ENCODE results near the gene UBA52. TPM values are rescaled to one million over a fixed set of nuclear protein-coding genes. Genes with fewer than 3 reads are reported as not detected.
A peak's percentile ranks its signal among the peaks of the same experiment; 100 is the strongest.

The UBA52 gene
- total and polyA plus RNA-seq, 5 donors, result 622 to 793 (median 716) TPM

- Histone ChIP-seq H3K27ac (ENCODE audit: low read length) (no peak overlapping the region), H3K4me3 (ENCODE audit: low read length) (no peak overlapping the region), H3K27me3 (ENCODE audit: control insufficient read depth, insufficient read depth) (no peaks in the 10 kb centered on the region), H3K4me1 (ENCODE audit: control insufficient read depth, insufficient read depth, low read length) (no peaks in the 10 kb centered on the region), H3K9me3 (ENCODE audit: control insufficient read depth, low read length) (no peaks in the 10 kb centered on the region)
- intact Hi-C loops (cut with DNase I), result no loop called here
- 7% methylated on average over 32 of the region's 32 CpGs for WGBS
- ATAC-seq, result peak; percentile 39 to 40
- DNase-seq, result peak in 2 of 3 donors; percentile 63 to 72
Measured at GRCh38 chr19:18603255-18603957, 31.7 kb downstream of the UBA52 start.

- no peak overlapping the region for H3K4me3 ChIP-seq (ENCODE audit: low read length)
- peak in 1 of 3 donors; percentile 60 for DNase-seq
- H3K4me1 ChIP-seq (ENCODE audit: control insufficient read depth, insufficient read depth, low read length), result no peaks in the 10 kb centered on the region
- no peaks in the 10 kb centered on the region for H3K9me3 ChIP-seq (ENCODE audit: control insufficient read depth, low read length)
- intact Hi-C loops (cut with DNase I), result no loop called here
- ATAC-seq, result peak; percentile 40 to 42
- 16% methylated on average over 26 of the region's 26 CpGs for WGBS
- no peak overlapping the region for H3K27ac ChIP-seq (ENCODE audit: low read length)
- H3K27me3 ChIP-seq (ENCODE audit: control insufficient read depth, insufficient read depth), result no peaks in the 10 kb centered on the region
Measured at GRCh38 chr19:18603958-18604819, 32.5 kb downstream of the UBA52 start.

GRCh38 chr19:18604820-18605159 is 33.1 kb downstream of the UBA52 start:
- H3K4me3 ChIP-seq (ENCODE audit: low read length), result no peak overlapping the region
- no peak for DNase-seq
- H3K27ac ChIP-seq (ENCODE audit: low read length), result no peak overlapping the region
- no peaks in the 10 kb centered on the region for H3K9me3 ChIP-seq (ENCODE audit: control insufficient read depth, low read length)
- 16% methylated on average over 10 of the region's 10 CpGs for WGBS
- no peak for ATAC-seq
- H3K4me1 ChIP-seq (ENCODE audit: control insufficient read depth, insufficient read depth, low read length), result no peaks in the 10 kb centered on the region
- intact Hi-C loops (cut with DNase I), result no loop called here
- H3K27me3 ChIP-seq (ENCODE audit: control insufficient read depth, insufficient read depth), result no peaks in the 10 kb centered on the region

DNA sequence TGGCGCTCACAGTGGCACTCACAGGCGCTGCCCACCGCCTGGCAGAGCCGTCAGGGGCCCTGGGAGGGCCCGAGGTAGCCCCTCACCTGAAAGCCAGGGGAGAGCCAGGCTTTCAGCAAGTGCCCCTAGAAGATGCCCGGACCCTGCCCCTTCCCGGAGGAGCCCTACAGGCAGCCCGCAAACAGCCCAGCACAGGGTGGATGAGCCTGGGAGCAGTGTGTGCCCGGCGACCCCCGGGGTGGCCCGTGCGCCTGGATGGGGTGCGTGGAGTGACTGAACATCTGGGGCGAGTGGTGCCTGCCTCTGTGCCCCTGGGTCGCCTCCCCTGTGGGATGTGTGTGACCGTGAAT is 33.5 kb downstream of the UBA52 start:
- Histone ChIP-seq H3K27me3 (ENCODE audit: control insufficient read depth, insufficient read depth) (no peaks in the 10 kb centered on the region), H3K4me3 (ENCODE audit: low read length) (no peak overlapping the region), H3K27ac (ENCODE audit: low read length) (no peak overlapping the region), H3K4me1 (ENCODE audit: control insufficient read depth, insufficient read depth, low read length) (no peaks in the 10 kb centered on the region), H3K9me3 (ENCODE audit: control insufficient read depth, low read length) (no peaks in the 10 kb centered on the region)
- intact Hi-C loops (cut with DNase I), result no loop called here
- DNase-seq (peak in 1 of 3 donors; percentile 47), ATAC-seq (no peak)
- 7% methylated on average over 17 of the region's 17 CpGs for WGBS

DNA sequence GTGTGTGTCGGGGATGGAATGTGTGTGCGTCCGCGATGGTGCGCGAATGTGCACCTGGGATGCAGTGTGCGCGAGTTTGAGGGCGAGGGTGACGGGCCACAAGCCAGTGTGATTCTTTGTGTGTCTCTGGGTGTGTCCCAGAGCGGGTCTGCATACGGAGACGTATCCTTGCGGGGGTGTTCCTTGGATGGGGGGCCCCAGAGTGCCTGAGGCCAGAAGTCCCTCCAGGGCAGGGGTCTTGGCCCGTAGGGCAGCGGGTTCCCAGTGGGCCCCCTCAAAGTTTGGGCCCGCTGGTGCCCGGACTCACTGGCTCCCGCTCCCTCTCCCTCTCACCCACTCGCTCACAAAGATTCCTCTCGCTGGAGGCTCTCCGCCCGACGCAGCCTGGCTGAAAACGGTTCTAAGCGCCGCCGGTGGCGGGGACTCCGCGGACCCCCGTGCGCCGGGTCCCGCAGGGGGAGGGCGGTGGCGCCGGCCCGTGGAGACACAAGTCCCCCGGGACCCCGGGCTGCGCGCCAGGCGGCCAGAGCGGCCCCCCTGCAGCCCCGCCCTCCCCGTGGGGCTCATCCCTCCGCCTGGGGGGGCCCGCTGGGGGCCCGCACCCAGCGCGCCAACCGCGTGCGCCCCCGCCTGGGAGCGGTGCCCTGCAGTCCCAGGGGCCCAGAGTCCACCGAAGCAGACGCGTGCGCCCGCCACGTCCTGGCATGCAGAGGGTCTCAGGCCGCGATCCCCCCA is 34.1 kb downstream of the UBA52 start:
- intact Hi-C loops (cut with DNase I), result no loop called here
- no peak overlapping the region for H3K27ac ChIP-seq (ENCODE audit: low read length)

GRCh38 chr19:18606281-18607225 is 34.9 kb downstream of the UBA52 start, which contains the start of gene CRLF1:
Gene CRLF1, minus strand, starts transcription at chr19:18606799. Its CDS starts 143 bp downstream, at chr19:18606656.
- Histone ChIP-seq H3K4me1 (ENCODE audit: control insufficient read depth, insufficient read depth, low read length) (no peaks in the 10 kb centered on the region), H3K27ac (ENCODE audit: low read length) (no peak within 1 kb of the TSS), H3K27me3 (ENCODE audit: control insufficient read depth, insufficient read depth) (no peaks in the 10 kb centered on the region), H3K9me3 (ENCODE audit: control insufficient read depth, low read length) (no peaks in the 10 kb centered on the region), H3K4me3 (ENCODE audit: low read length) (peak within 1 kb of the TSS; percentile 52)
- under 1% methylated on average over 113 of the region's 116 CpGs for whole genome bisulfite sequencing
- peak in 1 of 3 donors; percentile 55 for DNase-seq
- intact Hi-C loops (cut with DNase I), result no loop called here
- ATAC-seq, result no peak

More for the DNA sequence above, 34.1 kb downstream of the UBA52 start:
- ATAC-seq, result no peak
- Histone ChIP-seq H3K27me3 (ENCODE audit: control insufficient read depth, insufficient read depth) (no peaks in the 10 kb centered on the region), H3K4me3 (ENCODE audit: low read length) (peak overlapping the region; percentile 52), H3K4me1 (ENCODE audit: control insufficient read depth, insufficient read depth, low read length) (no peaks in the 10 kb centered on the region), H3K9me3 (ENCODE audit: control insufficient read depth, low read length) (no peaks in the 10 kb centered on the region)
- peak in 1 of 3 donors; percentile 57 for DNase-seq
- WGBS, result 2% methylated on average over 65 of the region's 65 CpGs

GRCh38 chr19:18607226-18608101 is 35.8 kb downstream of the UBA52 start:
- Histone ChIP-seq H3K27ac (ENCODE audit: low read length) (no peak overlapping the region), H3K9me3 (ENCODE audit: control insufficient read depth, low read length) (no peaks in the 10 kb centered on the region), H3K4me1 (ENCODE audit: control insufficient read depth, insufficient read depth, low read length) (no peaks in the 10 kb centered on the region), H3K4me3 (ENCODE audit: low read length) (peak overlapping the region; percentile 52), H3K27me3 (ENCODE audit: control insufficient read depth, insufficient read depth) (no peaks in the 10 kb centered on the region)
- intact Hi-C loops (cut with DNase I), result no loop called here
- WGBS, result 2% methylated on average over 67 of the region's 68 CpGs
- DNase-seq (peak in 1 of 3 donors; percentile 39), ATAC-seq (no peak)

DNA sequence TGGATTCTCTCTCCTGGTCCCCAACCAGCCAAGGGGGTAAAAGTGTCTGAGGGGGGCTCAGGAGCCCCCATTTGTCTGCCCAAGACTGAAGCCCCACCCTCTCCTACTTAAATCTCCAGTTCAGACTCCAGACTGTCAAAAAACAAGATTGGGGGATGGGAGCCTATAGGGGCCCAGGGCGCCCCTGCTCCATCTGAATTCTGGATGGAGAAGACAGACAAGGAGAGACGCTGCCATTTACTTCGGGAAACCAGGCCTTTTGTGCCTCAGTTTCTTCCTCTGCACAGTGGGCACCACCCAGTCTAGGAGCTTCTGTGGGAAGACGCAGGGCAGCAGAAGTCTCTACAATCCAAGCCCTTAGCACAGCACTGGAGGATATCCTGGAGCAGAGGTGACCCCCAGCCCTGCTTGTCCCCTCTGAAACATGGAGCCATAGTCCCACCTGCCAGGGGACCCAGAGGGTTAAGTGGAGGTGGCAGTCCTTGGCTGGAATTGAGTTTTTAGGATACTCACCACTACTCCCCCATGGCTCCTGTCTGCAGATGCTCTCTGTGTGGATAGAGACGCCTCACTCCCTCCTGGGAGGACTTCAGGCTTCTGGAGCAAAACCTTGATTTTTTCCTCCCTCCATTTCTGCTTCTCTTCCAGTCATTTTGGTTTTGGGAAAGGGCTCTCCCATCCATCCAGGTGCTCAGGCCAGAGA is 36.6 kb downstream of the UBA52 start:
- Histone ChIP-seq H3K27me3 (ENCODE audit: control insufficient read depth, insufficient read depth) (no peaks in the 10 kb centered on the region), H3K4me3 (ENCODE audit: low read length) (no peak overlapping the region), H3K4me1 (ENCODE audit: control insufficient read depth, insufficient read depth, low read length) (no peaks in the 10 kb centered on the region), H3K9me3 (ENCODE audit: control insufficient read depth, low read length) (no peaks in the 10 kb centered on the region), H3K27ac (ENCODE audit: low read length) (no peak overlapping the region)
- DNase-seq (no peak), ATAC-seq (no peak)
- intact Hi-C loops (cut with DNase I), result no loop called here
- 25% methylated on average over 5 of the region's 5 CpGs for WGBS
